Left ventricle myocardium superior (tissue), 1 donor: ENCODE measurements around the gene MELTF. TPM values are rescaled to one million over a fixed set of nuclear protein-coding genes. Genes with fewer than 3 reads are reported as not detected.

Experiments
- ATAC-seq: fragments of 200-7000 bp; cut with Tn5 transposase; one replicate; pipeline ENCODE4 v1.9.1; 2020; ENCODE audit warnings: mild to moderate bottlenecking, moderate library complexity
- DNase-seq: peaks from one replicate; pipeline ENCODE4 v3.0.0-alpha.2; 2020
- intact Hi-C: fragments of 100-400 bp; cut with micrococcal nuclease; formaldehyde crosslinking; loops from one replicate; pipeline ENCODE4 v1.11.0; 2022
- total RNA-seq: library from RNA; stranded (reverse); fragmentation: NEBNext Ultra II Directional; extraction: Animal tissue kit (Norgen Biotek cat#: 25700); gene quantifications from one replicate; pipeline ENCODE4 v1.2.1, GENCODE V29; 2021
- donor health status: DM: no; HTN: yes; CAD: no; lungs with severe emphysema.

The MELTF gene
- total RNA-seq, 1 donor from 2014 or later = 3.6 TPM

DNA sequence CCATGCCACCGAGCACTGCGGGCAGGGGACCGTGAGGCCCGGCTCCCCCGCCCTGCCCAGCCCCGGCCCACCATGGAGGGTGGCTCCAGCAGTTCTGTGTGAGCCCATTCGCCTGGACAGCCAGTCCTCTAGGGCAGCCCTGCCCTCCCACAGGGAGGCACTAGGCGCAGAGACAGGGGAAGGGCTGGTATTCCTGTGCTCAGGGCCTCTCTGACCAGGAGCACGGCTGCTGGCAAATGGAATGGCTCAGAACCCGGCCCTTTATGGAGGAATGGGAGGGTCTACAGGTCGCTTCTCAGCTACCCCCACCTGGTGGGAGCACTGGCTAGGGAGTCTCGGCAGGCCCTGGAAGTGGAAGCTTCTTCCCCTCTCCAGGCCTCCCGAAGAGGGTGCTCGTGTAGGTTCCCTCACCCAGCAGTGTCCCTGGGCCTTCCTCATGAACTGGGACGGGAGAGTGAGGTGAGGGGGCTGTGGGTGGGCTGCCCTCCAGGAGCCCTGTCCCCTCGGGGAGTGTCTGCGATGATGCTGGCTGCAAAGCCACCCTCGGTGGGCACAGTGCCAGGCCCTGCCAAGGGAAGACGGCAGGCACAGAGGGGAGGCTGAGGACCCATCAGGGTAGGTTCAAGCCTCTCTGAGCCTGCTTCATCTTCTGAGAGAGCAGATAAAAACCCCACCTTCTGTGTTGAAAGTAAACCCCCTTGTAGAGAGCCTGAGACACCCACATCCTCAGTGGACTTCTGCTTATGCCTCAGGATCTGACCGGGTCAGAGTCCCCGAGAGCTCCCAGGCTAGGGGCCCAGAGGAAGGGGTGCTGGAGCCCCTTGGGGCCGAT, 1.5 kb downstream of the MELTF start:
- intact Hi-C loops = no loop called here
- DNase-seq (no peak), ATAC-seq (no peak)

- DNase-seq (no peak), ATAC-seq (no peak)
- intact Hi-C loops = no loop called here
These were observed 2.3 kb downstream of the MELTF start for GRCh38 chr3:197027151-197027895.

DNA sequence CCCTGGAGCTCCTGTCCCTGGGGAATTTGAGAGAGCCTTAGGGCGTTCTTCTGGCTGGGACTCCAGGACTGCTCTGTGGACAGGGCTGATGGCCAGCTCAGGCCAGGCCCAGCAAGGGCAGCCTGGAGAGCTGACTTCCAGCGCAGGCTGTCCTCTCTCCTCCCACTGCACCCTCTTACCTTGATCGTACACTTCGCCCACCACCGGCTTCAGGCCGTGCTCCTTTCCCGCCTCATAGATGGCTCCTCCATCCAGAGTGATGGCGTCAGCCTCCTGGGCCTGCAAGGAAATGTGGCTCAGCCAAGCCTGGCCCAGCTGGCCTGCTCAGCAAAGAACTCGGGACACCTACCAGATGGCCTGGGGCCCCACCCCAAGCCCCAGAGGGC, 3.1 kb downstream of the MELTF start:
- DNase-seq (no peak), ATAC-seq (no peak)
- intact Hi-C loops = no loop called here

DNA sequence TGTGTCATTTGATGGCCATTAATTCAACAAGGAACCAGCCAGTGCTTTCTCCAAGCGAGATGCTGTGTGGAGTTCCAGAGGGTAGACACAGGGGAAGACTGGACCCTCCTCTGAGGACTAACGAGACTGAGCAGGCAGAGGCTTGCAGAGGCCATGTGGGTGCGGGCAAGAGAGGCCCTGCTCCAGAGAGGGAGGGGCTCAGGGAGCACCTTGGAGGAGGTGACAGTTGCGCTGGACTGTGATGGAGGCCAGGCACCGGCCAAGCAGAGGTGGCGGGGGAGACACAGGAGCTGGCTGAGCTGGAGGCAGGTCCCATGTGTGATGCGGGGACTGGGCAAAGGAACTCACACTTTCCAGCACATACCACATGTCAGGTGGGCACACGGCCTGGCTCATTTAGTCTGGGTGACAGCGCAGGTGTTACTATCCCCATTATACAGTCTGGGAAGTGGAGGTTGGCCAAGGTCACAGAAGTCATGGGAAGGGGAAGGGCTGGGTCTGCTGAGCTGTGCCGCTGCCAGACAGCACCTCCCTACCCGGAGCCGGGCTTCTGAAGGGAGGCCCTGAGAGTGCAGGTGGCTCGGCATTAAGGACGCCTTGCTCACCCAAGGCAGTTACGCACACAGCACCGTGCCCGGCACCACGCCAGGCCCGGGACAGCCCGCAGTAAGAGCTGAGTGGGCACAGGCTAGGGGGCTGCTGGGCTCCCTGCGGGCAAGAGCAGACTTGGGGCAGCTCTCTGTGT, 3.7 kb downstream of the MELTF start:
- ATAC-seq = no peak
- intact Hi-C loops = no loop called here
- no peak for DNase-seq

DNA sequence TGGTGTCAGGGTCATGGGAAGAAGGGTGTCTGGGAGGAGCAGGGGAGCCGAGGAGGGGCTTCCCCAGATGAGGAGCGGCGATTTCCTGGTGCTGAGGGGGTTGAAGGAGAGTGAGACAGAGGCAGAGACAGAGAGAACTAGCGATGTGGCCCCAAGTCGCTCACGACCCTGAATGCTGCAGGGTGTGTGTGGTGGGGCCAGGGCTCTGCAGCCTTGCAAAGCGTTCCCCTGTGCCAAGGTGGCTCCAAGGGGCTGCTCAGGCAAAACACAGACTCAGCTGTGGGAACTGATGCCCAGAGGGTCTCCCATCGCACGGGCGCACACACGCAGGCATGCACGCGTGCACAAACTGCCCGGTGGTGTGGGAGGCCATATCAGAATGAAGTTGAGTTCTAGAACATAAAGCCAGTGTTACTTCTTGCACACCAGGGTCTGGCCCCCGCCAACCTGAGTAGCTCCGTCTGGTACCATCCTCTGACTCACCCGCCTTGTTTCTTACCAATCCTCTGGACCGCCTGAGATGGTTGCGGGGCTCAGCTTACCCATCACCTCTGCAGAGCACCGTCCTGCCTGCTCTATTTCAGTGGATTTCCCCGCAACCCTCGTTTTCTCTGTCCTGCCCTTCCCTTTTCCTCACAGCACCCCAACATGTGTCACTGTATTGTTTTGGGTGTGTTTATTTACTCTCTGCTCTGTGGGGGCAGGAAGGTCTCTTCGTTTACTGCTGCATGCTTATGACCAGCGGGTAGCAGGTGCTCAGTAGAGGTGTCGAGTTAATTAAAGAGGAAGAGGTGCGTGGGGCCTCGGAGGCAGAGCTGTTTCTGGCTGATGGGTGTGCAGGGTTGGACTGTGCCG, 4.5 kb downstream of the MELTF start:
- ATAC-seq (no peak), DNase-seq (no peak)
- intact Hi-C loops = no loop called here

DNA sequence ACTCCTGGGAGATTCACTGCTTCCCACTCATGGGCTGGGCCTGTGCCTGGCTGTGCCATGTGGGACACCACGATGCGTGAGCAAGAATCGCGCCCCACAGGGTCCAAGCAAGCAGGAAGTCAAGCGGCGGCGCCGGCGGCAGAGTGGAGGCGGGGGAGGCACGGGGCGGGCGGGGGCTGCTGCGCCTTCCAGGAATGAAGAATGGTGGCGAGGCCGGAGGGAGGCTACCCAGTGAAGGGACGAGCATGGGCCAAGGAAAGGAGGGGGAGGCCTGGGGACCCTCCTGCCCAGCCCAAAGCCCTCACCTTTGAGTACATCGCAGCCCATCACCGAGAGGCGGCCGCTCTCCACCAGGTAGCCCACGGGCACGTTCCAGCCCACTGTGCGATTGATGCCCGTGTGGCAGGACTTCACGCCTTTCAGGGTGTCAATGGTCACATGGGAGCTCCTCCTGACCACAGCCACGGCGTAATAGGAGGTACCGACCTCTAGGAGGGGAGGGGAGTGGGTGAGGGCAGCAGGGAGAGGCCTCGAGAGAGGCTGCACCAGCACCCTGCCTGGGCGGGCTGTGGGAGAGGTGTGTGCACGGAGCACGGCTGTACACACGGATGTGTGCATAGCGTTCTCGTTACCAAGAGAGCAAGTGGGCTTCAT, 5.5 kb downstream of the MELTF start:
- ATAC-seq (no peak), DNase-seq (no peak)
- intact Hi-C loops = no loop called here

DNA sequence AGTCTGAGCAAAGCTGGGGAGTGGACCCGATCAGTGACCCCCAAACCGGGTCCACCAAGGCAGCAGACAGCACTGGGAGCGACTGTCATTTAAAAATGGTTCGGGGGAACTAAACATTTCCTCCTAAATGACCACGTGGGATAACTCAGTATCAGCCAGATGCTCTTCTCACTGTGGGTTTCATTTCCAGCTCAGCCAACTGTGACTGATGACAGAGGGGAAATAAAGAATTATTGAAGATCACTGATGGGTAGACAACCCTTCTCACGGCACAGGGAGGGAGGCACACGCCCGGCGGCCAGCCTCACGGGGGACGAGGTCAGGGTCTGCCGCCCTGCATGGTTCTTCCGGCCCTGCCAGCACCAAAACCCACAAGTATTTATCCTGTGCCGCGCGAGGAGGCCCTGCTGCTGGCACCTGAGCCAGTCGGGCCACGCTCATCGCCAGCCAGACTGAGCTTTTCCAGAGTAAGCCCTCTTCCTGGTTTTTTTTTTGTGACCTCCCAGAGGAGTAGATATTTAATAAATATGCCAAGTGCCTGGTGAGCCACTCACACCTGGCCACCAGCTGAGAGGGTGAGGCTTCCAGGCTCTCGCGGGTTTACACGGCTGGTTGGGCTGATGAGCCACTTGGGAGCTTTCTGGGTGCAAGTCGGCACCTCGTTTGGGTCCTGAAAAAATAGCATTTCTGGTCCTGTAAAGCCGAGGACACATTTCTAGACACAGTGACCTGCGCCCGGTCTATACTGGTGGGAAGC, 6.2 kb downstream of the MELTF start:
- ATAC-seq (no peak), DNase-seq (no peak)
- intact Hi-C loops = no loop called here

- intact Hi-C loops = no loop called here
- ATAC-seq (no peak), DNase-seq (no peak)
These were observed 7.0 kb downstream of the MELTF start for GRCh38 chr3:197022405-197023231.

DNA sequence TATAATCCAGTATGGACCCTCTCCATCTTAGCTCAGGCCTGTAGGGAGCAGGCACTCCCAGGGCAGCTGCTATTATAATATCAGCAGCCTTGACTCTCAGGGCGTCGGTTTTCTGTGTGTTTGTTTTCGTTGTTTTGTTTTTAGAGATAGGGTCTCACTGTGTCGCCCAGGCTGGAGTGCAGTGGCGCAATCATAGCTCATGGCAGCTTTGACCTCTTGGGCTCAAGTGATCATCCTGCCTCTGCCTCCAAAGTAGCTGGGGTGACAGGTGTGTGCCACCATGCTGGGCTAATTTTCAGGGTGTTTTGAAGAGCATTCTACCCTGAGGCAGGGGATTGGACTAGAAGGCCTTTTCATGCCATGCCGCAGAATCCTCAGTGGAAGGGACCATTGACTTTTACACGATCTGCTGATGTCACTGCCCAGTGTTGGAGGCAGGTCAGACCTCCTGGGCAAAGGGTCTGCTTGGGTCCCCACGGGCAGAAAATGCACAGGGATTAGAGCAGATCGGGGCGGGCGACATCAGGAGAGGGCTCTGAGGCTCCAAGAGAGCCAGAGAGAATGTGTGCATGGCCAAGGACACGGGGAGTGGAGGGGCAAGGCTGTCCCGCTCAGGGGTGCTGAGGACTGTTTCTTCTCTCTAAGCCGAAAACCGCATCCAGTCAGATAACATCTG, 7.8 kb downstream of the MELTF start:
- ATAC-seq (no peak), DNase-seq (no peak)
- intact Hi-C loops = no loop called here

DNA sequence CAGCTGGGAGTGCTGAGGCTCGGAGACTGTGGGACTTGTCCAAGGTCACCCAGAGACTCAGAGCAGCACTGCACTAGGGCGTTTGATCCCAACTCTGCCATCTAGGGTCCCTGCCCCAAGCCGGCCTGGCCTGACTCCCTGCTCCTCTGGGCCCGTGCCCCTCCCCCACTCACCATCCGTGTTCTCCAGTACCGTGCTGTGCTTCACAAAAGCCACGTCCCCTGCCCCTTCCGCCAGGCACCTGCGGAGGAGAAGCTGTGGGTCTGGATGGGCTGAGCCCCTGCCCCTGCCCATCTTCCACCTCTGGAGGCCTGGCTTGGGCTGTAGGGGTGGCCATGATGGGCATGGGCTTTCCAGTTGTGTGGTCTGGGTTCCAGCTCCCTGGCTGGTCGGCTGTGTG, 8.4 kb downstream of the MELTF start:
- no peak for ATAC-seq
- DNase-seq = no peak
- intact Hi-C loops = no loop called here

DNA sequence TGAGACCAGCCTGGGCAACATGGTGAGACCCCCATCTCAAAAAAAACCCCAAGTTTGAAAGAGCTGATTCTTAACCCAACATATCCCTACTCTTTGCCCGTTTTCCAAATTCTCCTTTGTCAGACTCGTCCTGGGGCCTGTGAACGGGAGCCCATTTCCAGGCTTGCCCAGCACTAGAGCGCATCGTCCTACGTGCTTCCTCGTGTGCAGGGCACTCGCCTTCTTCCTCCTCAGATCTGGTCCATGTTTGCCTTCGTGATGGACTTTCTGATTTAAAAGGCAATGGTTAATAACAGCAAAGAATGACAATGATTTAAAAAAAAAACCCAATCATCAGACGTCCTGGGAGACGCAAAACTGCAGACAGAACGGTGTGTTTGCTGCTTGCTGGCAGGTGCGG, 10.1 kb downstream of the MELTF start:
- ATAC-seq = no peak
- intact Hi-C loops = no loop called here
- DNase-seq = no peak

DNA sequence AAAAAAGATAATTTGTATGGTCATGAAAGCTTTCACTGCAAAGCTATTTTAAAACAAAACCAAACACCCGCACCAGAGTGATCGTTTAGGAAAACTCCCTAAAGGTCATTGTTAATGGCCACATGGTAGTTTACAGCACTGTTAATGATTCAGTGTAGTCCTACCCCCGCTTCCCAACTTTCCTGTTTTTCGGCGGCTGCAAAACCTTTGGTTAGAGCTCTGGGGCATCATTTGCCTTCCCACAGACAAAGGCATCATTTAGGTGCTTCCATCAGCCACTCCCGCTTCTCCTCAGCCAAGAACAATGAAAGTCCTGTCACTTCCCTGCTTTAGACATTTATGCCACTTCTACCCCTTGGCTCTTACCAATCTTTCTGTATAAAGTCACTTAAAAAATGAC, 10.6 kb downstream of the MELTF start:
- ATAC-seq = no peak
- no peak for DNase-seq

GRCh38 chr3:197017003-197017402, 12.6 kb downstream of the MELTF start:
- intact Hi-C loops = no loop called here
- DNase-seq = no peak
- no peak for ATAC-seq

More for the DNA sequence above, 10.6 kb downstream of the MELTF start:
- intact Hi-C loops = no loop called here

- DNase-seq = no peak
- no peak for ATAC-seq
- intact Hi-C loops = no loop called here
These were observed 13.6 kb downstream of the MELTF start for GRCh38 chr3:197015790-197016736.

GRCh38 chr3:197014942-197015575, 14.6 kb downstream of the MELTF start:
- intact Hi-C loops = no loop called here
- DNase-seq (no peak), ATAC-seq (no peak)
